Erythroblast (primary cell): ENCODE measurements around the gene CHD9NB.
A peak's percentile ranks its signal among the peaks of the same experiment; 100 is the strongest.

Source experiments
- GATA1 ChIP-seq: IDR thresholded peaks from 2 replicates; pipeline ENCODE4 v1.6.1; 2011; ENCODE audit warnings: low read depth, mild to moderate bottlenecking, control low read depth, low read length, moderate library complexity
- POLR2A ChIP-seq: IDR thresholded peaks from 2 replicates; pipeline ENCODE4 v1.6.1; 2011; ENCODE audit warnings: mild to moderate bottlenecking, low read length

DNA sequence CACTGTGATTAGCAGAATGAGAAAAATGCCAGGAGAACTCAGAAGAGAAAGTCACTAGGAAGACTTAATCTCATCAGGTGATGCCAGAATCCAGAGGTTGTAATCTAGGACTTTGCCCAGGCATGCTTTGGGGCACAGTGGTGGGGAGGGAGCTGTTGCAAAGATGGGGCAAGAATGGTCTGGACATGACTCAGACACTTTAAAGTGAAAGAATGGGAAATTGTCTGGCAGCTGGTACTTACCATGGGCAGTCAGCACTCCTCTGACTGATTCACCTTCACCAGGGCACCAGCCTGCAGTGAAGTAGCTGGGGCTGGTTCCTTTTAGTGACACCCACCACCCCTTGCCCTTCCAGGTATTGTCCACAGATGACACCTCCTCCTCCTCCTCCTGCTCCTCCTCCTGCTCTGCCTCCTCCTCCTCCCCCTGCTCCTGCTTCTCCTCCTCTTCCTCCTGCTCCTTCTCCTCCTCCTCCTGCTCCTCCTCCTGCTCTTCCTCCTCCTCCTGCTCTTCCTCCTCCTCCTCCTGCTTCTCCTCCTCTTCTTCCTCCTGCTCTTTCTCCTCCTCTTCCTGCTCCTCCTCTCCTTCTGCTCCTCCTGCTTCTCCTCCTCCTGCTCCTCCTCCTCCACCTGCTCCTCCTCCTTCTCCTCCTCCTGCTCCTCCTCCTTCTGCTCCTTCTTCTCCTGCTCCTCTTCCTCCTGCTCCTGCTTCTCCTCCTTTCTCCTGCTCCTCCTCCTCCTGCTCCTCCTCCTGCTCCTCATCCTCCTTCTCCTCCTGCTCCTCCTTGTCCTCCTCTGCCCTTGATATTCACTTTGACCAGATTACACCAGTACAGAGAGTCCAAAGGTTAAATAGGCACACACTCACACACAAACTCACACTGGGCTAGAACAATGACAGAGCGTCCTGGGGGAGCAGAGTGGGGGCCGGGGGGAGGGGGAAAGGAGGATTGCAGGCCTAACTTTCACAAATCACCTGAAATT, at the start of gene CHD9NB:
- peak; percentile 26 for TF ChIP-seq POLR2A
- no peak for TF ChIP-seq GATA1
